ENCODE results near the gene EEF1AKMT1.

EEF1AKMT1 gene

DNA sequence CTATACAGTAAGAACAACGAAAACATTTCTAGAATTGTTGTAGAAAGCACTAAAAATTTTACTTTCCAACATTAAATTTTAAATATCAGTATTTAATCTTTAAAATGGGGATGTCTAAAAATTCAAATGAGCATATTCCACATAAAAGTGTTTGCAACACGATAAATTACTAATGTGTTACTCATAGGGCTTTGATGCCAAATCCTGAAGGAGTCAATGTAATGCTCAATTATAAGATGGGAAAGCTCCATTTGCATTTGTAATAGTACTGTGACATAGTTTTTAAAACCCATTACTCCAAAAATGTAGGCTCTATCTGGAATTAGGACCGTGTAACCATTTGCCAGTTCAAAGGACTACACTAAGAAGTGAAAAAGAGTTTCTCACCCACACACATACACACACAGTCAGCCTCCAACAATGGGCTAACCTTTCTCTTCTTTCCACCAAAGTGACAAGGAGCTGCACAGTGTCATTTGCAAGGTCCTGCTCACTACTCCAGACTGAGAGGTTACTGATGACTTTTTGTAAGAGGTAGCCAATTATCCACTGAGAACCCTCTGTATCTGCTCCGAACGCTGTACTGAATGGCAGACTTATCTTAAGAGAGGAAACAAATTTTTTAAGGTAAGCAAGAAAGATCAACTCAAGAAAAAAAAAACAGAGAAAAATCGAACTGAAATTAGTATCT, 26.1 kb upstream of the EEF1AKMT1 start:
- no peak overlapping the region for H3K9ac ChIP-seq (ENCODE audit: low read depth, low read length)
- H3K9me3 ChIP-seq (ENCODE audit: control insufficient read depth, insufficient read depth, low read length): no peaks in the 10 kb centered on the region
- no peaks in the 10 kb centered on the region for H3K27me3 ChIP-seq (ENCODE audit: control insufficient read depth, insufficient read depth, low read length)
- H3K4me3 ChIP-seq (ENCODE audit: low read depth, low read length): no peak overlapping the region
- peaks cover 8% of the 10 kb centered on the region for H3K36me3 ChIP-seq (ENCODE audit: control insufficient read depth, insufficient read depth, low read length)
- no peaks in the 10 kb centered on the region for H3K4me1 ChIP-seq (ENCODE audit: control insufficient read depth, insufficient read depth, low read length)

DNA sequence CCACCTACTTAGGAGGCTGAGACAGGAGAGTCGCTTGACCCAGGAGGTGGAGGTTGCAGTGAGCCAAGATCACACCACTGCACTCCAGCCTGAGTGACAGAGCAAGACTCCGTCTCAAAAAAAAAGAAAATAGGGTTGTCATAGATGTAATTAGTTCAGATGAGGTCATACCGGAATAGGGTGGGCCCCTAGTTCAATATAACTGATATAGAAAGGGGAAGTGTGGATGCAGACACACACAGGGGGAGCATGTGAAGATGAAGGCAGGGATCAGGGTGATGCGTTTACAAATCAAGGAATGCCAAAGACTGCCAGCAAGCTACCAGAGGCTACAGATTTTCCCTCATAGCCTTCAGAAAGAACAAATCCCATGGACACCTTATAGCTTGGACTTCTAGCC, 24.3 kb upstream of the EEF1AKMT1 start:
- Histone ChIP-seq H3K36me3 (ENCODE audit: control insufficient read depth, insufficient read depth, low read length) (peaks cover 8% of the 10 kb centered on the region), H3K9me3 (ENCODE audit: control insufficient read depth, insufficient read depth, low read length) (no peaks in the 10 kb centered on the region), H3K9ac (ENCODE audit: low read depth, low read length) (no peak overlapping the region), H3K27me3 (ENCODE audit: control insufficient read depth, insufficient read depth, low read length) (no peaks in the 10 kb centered on the region), H3K4me1 (ENCODE audit: control insufficient read depth, insufficient read depth, low read length) (no peaks in the 10 kb centered on the region), H3K4me3 (ENCODE audit: low read depth, low read length) (no peak overlapping the region)

DNA sequence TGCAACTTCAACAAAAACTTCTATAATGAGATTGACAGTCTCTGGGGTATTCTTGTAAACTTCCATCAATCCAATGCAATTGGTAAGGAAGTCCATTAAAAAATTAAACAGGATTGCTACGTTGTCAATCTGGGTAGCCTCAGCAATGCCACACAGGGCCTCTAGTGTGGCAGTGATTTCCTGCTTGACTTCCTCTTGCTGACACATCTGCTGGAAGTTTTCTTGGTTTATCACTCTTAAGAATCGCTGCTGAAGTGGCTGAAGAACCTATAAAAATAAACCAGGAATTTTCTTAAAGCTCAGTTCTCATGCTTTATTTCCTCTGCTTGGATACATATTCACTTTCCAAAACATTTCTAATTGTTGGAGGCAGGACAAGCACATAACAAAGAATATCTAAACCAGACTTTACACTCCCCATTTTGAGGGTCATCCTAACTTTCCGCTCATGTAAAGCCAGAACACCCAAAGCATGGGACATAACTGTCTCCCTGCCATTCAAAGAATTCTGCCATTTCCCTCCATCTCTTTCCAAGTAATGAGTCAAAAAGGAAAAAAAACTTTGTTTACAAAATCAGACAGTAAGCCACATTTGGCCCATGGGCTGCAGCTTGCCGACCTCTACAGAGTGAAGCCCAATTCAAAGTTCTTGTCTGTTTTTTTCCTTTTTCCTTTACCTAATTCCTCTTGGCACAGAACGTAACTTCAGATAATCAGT, 23.2 kb upstream of the EEF1AKMT1 start:
- Histone ChIP-seq H3K4me1 (ENCODE audit: control insufficient read depth, insufficient read depth, low read length) (no peaks in the 10 kb centered on the region), H3K36me3 (ENCODE audit: control insufficient read depth, insufficient read depth, low read length) (peaks cover 8% of the 10 kb centered on the region), H3K27me3 (ENCODE audit: control insufficient read depth, insufficient read depth, low read length) (no peaks in the 10 kb centered on the region), H3K9me3 (ENCODE audit: control insufficient read depth, insufficient read depth, low read length) (no peaks in the 10 kb centered on the region), H3K9ac (ENCODE audit: low read depth, low read length) (no peak overlapping the region), H3K4me3 (ENCODE audit: low read depth, low read length) (no peak overlapping the region)

DNA sequence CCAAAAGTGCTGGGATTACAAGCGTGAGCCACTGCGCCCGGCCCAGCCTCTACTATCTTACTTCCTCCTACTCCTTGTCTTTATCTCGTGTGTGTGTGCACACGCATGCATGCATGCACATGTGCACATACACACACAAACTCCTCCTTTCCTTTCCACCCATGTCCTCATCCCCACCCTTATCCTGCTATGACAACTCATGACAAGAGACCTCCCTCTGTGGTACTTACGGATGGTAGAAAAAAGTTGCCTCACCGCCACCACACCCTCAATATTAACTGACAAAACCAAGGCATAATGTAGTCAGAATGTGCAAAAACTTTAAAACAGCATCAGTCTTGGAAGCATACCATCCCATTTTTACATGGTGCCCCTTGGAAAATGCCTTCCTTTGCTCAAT, 15.9 kb upstream of the EEF1AKMT1 start:
- no peaks in the 10 kb centered on the region for H3K27me3 ChIP-seq (ENCODE audit: control insufficient read depth, insufficient read depth, low read length)
- no peak overlapping the region for H3K9ac ChIP-seq (ENCODE audit: low read depth, low read length)
- no peaks in the 10 kb centered on the region for H3K9me3 ChIP-seq (ENCODE audit: control insufficient read depth, insufficient read depth, low read length)
- H3K36me3 ChIP-seq (ENCODE audit: control insufficient read depth, insufficient read depth, low read length): peaks cover 6% of the 10 kb centered on the region
- H3K4me1 ChIP-seq (ENCODE audit: control insufficient read depth, insufficient read depth, low read length): no peaks in the 10 kb centered on the region
- no peak overlapping the region for H3K4me3 ChIP-seq (ENCODE audit: low read depth, low read length)

DNA sequence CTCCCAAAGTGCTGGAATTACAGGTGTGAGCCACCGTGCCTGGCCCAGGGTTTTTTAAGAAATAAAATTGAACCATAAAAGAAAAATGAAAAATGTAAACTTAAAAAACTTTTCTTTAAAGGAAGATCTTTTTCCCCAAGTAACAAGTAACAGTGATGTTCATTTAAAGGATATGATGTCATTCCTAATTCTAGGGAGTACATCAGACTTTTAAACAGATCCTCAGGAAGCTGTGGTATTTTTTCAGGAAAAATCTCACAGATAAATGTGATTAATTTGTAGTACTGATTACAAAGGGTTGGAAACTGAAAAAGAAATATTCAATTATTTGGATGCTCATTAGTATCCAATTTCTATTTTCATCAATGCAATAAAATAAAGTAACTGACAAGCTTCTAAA, 14.6 kb upstream of the EEF1AKMT1 start:
- H3K4me1 ChIP-seq (ENCODE audit: control insufficient read depth, insufficient read depth, low read length): no peaks in the 10 kb centered on the region
- peaks cover 9% of the 10 kb centered on the region for H3K36me3 ChIP-seq (ENCODE audit: control insufficient read depth, insufficient read depth, low read length)
- H3K4me3 ChIP-seq (ENCODE audit: low read depth, low read length): no peak overlapping the region
- no peaks in the 10 kb centered on the region for H3K9me3 ChIP-seq (ENCODE audit: control insufficient read depth, insufficient read depth, low read length)
- no peaks in the 10 kb centered on the region for H3K27me3 ChIP-seq (ENCODE audit: control insufficient read depth, insufficient read depth, low read length)
- H3K9ac ChIP-seq (ENCODE audit: low read depth, low read length): no peak overlapping the region

DNA sequence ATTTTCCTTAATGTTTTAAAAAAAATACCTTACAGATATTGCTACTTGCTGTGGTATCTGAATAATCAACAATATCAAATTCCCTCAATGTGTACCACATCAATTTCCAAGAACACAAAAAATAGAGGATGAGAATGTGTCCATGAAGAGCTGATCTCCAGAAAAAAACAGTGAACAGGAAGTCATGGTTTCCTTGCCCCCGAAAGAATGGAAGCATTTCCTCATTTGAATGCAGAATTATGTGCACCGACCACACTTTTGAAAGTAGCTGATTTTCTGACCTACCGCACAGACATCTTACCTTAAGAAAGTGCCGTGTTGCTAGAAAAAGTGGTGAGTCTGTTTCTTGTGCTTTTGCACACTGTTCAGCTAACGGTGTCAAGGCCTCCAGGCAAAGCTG, 13.4 kb upstream of the EEF1AKMT1 start:
- no peaks in the 10 kb centered on the region for H3K27me3 ChIP-seq (ENCODE audit: control insufficient read depth, insufficient read depth, low read length)
- H3K9me3 ChIP-seq (ENCODE audit: control insufficient read depth, insufficient read depth, low read length): no peaks in the 10 kb centered on the region
- no peak overlapping the region for H3K9ac ChIP-seq (ENCODE audit: low read depth, low read length)
- no peak overlapping the region for H3K4me3 ChIP-seq (ENCODE audit: low read depth, low read length)
- peaks cover 9% of the 10 kb centered on the region for H3K36me3 ChIP-seq (ENCODE audit: control insufficient read depth, insufficient read depth, low read length)
- no peaks in the 10 kb centered on the region for H3K4me1 ChIP-seq (ENCODE audit: control insufficient read depth, insufficient read depth, low read length)

DNA sequence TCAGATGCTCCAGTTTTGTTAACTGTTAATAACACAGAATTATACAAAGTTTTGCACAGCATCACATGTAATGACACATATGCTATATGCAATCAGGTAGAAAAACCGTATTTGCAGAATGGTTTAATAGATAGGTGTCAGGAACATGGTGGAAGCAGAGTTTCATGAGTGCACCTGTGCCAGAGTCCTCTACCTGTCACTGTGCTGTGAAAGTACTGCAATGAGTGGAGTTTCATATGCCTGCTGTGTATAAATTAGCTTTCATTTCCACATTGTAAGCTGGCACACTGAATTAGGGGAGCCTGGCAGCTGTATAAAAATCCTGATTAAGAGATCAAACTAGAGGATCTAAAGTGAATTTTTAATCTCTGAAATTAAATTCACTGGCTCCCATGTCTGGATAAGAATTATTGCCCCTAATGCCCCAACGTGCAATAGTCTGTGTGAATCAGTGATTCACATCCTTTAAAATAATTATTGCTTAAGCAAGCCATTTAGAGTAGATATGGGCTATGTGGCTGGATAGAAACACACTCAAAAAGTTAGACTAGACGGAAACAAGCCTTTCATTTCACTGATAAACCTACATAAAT, 8.5 kb upstream of the EEF1AKMT1 start:
- peaks cover 3% of the 10 kb centered on the region for H3K36me3 ChIP-seq (ENCODE audit: control insufficient read depth, insufficient read depth, low read length)
- H3K4me1 ChIP-seq (ENCODE audit: control insufficient read depth, insufficient read depth, low read length): no peaks in the 10 kb centered on the region
- no peaks in the 10 kb centered on the region for H3K9me3 ChIP-seq (ENCODE audit: control insufficient read depth, insufficient read depth, low read length)
- no peak overlapping the region for H3K9ac ChIP-seq (ENCODE audit: low read depth, low read length)
- no peak overlapping the region for H3K4me3 ChIP-seq (ENCODE audit: low read depth, low read length)
- no peaks in the 10 kb centered on the region for H3K27me3 ChIP-seq (ENCODE audit: control insufficient read depth, insufficient read depth, low read length)

DNA sequence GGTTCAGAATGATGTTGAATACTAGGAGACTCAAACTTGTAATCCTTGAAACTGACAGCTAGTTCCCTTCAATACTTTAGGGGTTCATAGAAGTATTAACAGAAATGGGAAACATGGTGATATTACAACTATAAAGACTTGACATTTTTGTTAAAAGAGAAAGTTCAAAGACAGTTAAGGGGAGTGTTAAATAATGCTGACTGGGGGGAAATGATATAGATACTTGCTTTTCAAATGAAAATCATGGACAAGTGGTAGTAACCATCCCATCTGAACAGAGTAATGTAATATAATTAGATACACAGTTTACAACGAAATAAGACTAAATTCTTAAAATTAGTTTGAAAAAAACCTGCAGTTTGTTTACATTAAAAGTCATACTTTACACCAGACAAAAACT, 6.6 kb upstream of the EEF1AKMT1 start:
- H3K36me3 ChIP-seq (ENCODE audit: control insufficient read depth, insufficient read depth, low read length): peaks cover 3% of the 10 kb centered on the region

DNA sequence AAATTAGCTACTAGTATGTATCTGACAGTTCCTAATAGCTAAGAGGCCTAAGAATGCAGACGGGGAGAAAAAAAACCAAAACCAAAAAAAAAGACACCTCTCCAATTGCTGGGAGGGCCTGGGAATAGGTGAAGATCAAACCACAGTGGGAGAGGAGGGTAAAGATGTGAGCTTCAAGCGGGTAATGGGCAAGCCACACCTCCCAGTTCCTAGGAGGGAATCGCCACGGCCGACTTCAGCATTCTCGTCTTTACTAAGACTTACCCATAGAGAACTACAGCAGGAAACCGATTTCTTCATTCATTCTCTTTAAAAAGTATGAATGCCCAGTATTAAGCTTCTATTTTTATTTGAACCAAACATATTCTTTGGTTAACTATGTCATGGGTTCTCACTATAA, 5.6 kb upstream of the EEF1AKMT1 start:
- H3K27me3 ChIP-seq (ENCODE audit: control insufficient read depth, insufficient read depth, low read length): no peaks in the 10 kb centered on the region
- no peak overlapping the region for H3K4me3 ChIP-seq (ENCODE audit: low read depth, low read length)
- no peaks in the 10 kb centered on the region for H3K9me3 ChIP-seq (ENCODE audit: control insufficient read depth, insufficient read depth, low read length)
- peaks cover 2% of the 10 kb centered on the region for H3K36me3 ChIP-seq (ENCODE audit: control insufficient read depth, insufficient read depth, low read length)
- H3K9ac ChIP-seq (ENCODE audit: low read depth, low read length): no peak overlapping the region
- H3K4me1 ChIP-seq (ENCODE audit: control insufficient read depth, insufficient read depth, low read length): peaks cover 3% of the 10 kb centered on the region

More for the DNA sequence above, 6.6 kb upstream of the EEF1AKMT1 start:
- no peak overlapping the region for H3K9ac ChIP-seq (ENCODE audit: low read depth, low read length)
- H3K4me3 ChIP-seq (ENCODE audit: low read depth, low read length): no peak overlapping the region
- H3K9me3 ChIP-seq (ENCODE audit: control insufficient read depth, insufficient read depth, low read length): no peaks in the 10 kb centered on the region
- H3K4me1 ChIP-seq (ENCODE audit: control insufficient read depth, insufficient read depth, low read length): peaks cover 3% of the 10 kb centered on the region
- H3K27me3 ChIP-seq (ENCODE audit: control insufficient read depth, insufficient read depth, low read length): no peaks in the 10 kb centered on the region

DNA sequence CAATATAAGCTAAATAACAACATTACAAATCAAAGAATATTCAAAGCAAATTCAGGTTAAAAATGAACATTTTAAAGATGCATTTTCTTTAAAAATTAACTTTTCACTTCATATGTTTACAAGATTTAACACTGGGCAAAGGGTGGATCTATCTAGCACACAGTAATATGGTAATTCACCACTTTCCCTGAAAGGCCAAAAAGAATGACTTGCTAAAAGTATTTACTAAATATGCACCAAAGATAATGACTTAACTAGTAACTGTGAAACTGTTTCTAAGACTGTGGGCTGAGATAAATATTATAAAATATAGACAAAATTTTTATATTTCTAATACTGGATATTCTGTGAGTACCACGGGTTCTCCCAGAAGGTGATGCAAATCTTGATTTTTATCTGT, 4.5 kb upstream of the EEF1AKMT1 start:
- no peaks in the 10 kb centered on the region for H3K36me3 ChIP-seq (ENCODE audit: control insufficient read depth, insufficient read depth, low read length)
- no peak overlapping the region for H3K4me3 ChIP-seq (ENCODE audit: low read depth, low read length)
- H3K9me3 ChIP-seq (ENCODE audit: control insufficient read depth, insufficient read depth, low read length): no peaks in the 10 kb centered on the region
- no peak overlapping the region for H3K9ac ChIP-seq (ENCODE audit: low read depth, low read length)
- H3K27me3 ChIP-seq (ENCODE audit: control insufficient read depth, insufficient read depth, low read length): no peaks in the 10 kb centered on the region
- peaks cover 3% of the 10 kb centered on the region for H3K4me1 ChIP-seq (ENCODE audit: control insufficient read depth, insufficient read depth, low read length)

DNA sequence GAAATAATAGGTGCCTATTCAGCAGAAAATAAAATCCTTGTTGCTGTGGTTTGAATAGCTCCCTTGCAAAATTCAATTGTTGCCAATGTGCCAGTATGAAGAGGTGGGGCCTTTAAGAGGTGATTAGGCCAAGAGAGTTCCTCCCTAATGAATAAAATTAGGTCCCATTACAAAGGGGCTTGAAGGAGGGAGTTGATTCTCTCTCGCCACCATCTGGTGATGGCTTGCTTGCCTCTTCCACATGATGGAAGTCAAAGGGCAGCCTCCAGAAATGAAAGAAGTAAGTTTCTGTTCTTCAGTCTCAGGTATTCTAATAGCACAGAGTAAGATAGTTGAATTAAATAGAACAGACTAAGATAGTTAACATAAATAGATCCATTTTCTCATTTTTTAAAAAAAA, 3.0 kb upstream of the EEF1AKMT1 start:
- Histone ChIP-seq H3K36me3 (ENCODE audit: control insufficient read depth, insufficient read depth, low read length) (no peaks in the 10 kb centered on the region), H3K9ac (ENCODE audit: low read depth, low read length) (no peak overlapping the region), H3K9me3 (ENCODE audit: control insufficient read depth, insufficient read depth, low read length) (no peaks in the 10 kb centered on the region), H3K27me3 (ENCODE audit: control insufficient read depth, insufficient read depth, low read length) (no peaks in the 10 kb centered on the region), H3K4me1 (ENCODE audit: control insufficient read depth, insufficient read depth, low read length) (peaks cover 5% of the 10 kb centered on the region), H3K4me3 (ENCODE audit: low read depth, low read length) (no peak overlapping the region)

DNA sequence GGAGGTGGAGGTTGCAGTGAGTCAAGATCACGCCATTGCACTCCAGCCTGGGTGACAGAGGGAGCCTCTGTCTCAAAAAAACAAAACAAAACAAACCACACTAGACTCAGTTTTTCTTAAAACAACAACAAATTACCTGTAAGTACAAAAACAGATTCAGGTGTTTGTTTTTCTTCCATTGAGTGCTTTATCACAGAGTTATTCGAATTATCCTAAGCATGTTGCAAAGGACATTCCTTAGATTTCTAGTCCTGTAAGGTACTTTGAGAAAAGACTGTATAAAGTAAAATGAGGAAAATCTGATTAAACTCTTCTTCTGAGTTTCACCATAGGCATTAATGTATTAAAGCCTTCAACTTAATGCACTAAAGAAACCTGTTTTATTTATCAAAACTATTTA, 2.2 kb upstream of the EEF1AKMT1 start:
- H3K9me3 ChIP-seq (ENCODE audit: control insufficient read depth, insufficient read depth, low read length): no peaks in the 10 kb centered on the region
- H3K27me3 ChIP-seq (ENCODE audit: control insufficient read depth, insufficient read depth, low read length): no peaks in the 10 kb centered on the region
- H3K36me3 ChIP-seq (ENCODE audit: control insufficient read depth, insufficient read depth, low read length): no peaks in the 10 kb centered on the region
- H3K4me3 ChIP-seq (ENCODE audit: low read depth, low read length): no peak overlapping the region
- H3K4me1 ChIP-seq (ENCODE audit: control insufficient read depth, insufficient read depth, low read length): peaks cover 5% of the 10 kb centered on the region
- no peak overlapping the region for H3K9ac ChIP-seq (ENCODE audit: low read depth, low read length)
